Spleen (tissue), 11 donors: ENCODE data around the gene VPS4A. TPM values are rescaled to one million over a fixed set of nuclear protein-coding genes. Genes with fewer than 3 reads are reported as not detected.

ENCODE experiments used
- DNase-seq: peaks from one replicate; pipeline ENCODE4 v3.0.0-alpha.2; 2020
- H3K27ac ChIP-seq, 8 donors: fragments of 200-600 bp; sonication (generic) in 7 of 8; 1 replicate in 4 of 8; 2 replicates in 4 of 8; pipeline versions ENCODE4 v1.5.0 to v1.8.0; 2016 to 2021; ENCODE audit warnings: inconsistent platforms in 4 of 8, mild to moderate bottlenecking in 4 of 8, moderate library complexity in 1 of 8
- H3K27me3 ChIP-seq, 7 donors: fragments of 200-600 bp; sonication (generic) in 6 of 7; replicated peaks in 1 of 7; 1 replicate in 4 of 7; 2 replicates in 3 of 7; pipeline versions ENCODE4 v1.5.0 to v1.8.0; 2016 to 2021; ENCODE audit warnings: inconsistent platforms in 3 of 7, mild to moderate bottlenecking in 1 of 7
- H3K36me3 ChIP-seq, 6 donors: fragments of 200-600 bp; sonication (generic) in 5 of 6; 1 replicate in 4 of 6; 2 replicates in 2 of 6; pipeline versions ENCODE4 v1.5.0 to v1.8.0; 2016 to 2021; ENCODE audit warnings: inconsistent platforms in 2 of 6
- H3K4me1 ChIP-seq, 6 donors: fragments of 200-600 bp; sonication (generic) in 5 of 6; 1 replicate in 3 of 6; 2 replicates in 3 of 6; pipeline versions ENCODE4 v1.5.0 to v1.8.0; 2016 to 2021; ENCODE audit warnings: inconsistent platforms in 3 of 6
- H3K4me3 ChIP-seq, 8 donors: fragments of 200-600 bp; sonication (generic) in 7 of 8; 1 replicate in 4 of 8; 2 replicates in 4 of 8; pipeline versions ENCODE4 v1.5.0 to v1.8.0; 2016 to 2021; ENCODE audit warnings: inconsistent platforms in 4 of 8, mild to moderate bottlenecking in 4 of 8, moderate library complexity in 2 of 8
- H3K9me3 ChIP-seq, 8 donors: fragments of 200-600 bp; sonication (generic) in 7 of 8; 1 replicate in 4 of 8; 2 replicates in 4 of 8; pipeline versions ENCODE4 v1.5.0 to v1.8.0; 2016 to 2021; ENCODE audit warnings: inconsistent platforms in 4 of 8
- POLR2A ChIP-seq, 3 donors: fragments of 450-650 bp; IDR thresholded peaks; one replicate each; pipeline ENCODE4 v1.5.1; 2017; ENCODE audit warnings: antibody characterized with exemption in 3 of 3, mild to moderate bottlenecking in 1 of 3
- POLR2AphosphoS5 ChIP-seq, 3 donors: sonication (generic); formaldehyde crosslinking; IDR thresholded peaks; one replicate each; pipeline ENCODE4 v1.5.1; 2017; ENCODE audit warnings: antibody characterized with exemption in 3 of 3
- WGBS, 5 donors: extraction: QIAGEN DNeasy Blood & Tissue Kit in 3 of 5; methylation state at CpG; one replicate each; pipeline versions ENCODE4 v1.1.5 to v1.1.7; 2013 to 2018; 5-methylcytosine and 5-hydroxymethylcytosine counted together
- intact Hi-C: fragments of 100-400 bp; cut with DNase I; formaldehyde crosslinking; loops from one replicate; pipeline ENCODE4 v1.15.0; 2023; ENCODE audit warnings: low total_unique reads
- polyA plus RNA-seq, 3 donors: library from polyadenylated mRNA; stranded (reverse); fragments of 200-250 nt; gene quantifications; one replicate each; pipeline ENCODE4 v1.2.1, GENCODE V29; 2013
- total RNA-seq, 7 donors: library from RNA; depleted of rRNA in 3 of 7; stranded (reverse); fragments of >200 nt in 3 of 7; fragmentation: NEBNext Ultra II Directional in 4 of 7; extraction: Animal tissue kit (Norgen Biotek cat#: 25700) in 4 of 7; gene quantifications; one replicate each; pipeline versions ENCODE4 v1.1.0 to v1.2.1, GENCODE V29; 2016 to 2021
- TF ChIP-seq, protein P1 (sequence below), 11 experiments: fragments of 200-600 bp in 7 of 11; fragments of 450-650 bp in 4 of 11; sonication (generic) in 4 of 11; IDR thresholded peaks in 8 of 11; conservative IDR thresholded peaks in 3 of 11; 1 replicate in 7 of 11; 2 replicates in 4 of 11; pipeline versions ENCODE4 v1.4.0 to v1.8.0; 2016 to 2021; ENCODE audit warnings: antibody characterized with exemption in 11 of 11, inconsistent platforms in 4 of 11, mild to moderate bottlenecking in 1 of 11
- donor health status: healthy with polysubstance abuse.
- donor health status: DM: no; HTN: no; CAD: no; lungs with moderate emphysema.
- donor health status: DM: no; HTN: no; CAD: no.
- donor health status: Bipolar disorder and iron deficiency.
- donor health status: healthy.
- donor health status: DM: no; HTN: no; CAD: no.
- donor health status: DM: yes; HTN: yes; CAD: no.

VPS4A gene
- total and polyA plus RNA-seq, 10 donors, result 21.5 to 38.0 (median 32.5) TPM

DNA sequence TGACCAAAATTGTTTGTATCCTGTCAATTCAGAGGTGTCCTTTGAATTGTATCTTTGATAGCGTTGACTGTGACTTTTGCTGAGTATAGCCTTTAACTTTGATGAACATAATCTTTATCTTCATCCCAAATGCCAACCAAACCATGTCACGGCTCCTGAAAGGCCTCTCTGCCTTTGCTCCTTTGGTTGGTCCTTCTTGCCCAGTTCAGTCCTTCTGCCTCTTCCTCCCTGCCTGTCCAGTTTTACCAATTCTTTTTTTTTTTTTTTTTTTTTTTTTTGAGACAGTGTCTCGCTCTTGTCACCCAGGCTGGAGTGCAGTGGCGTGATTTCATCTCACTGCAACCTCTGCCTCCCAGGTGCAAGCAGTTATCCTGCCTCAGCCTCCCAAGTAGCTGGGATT, 12.9 kb upstream of the VPS4A start:
- no peak overlapping the region for H3K4me3 ChIP-seq
- intact Hi-C loops, result no loop called here
- WGBS, 5 donors, result 95 to 100% (median 99%) methylated on average over 4 of the region's 4 CpGs
- no peaks in the 10 kb centered on the region for H3K27me3 ChIP-seq
- peaks cover 0 to 72% (median 18%) of the 10 kb centered on the region in 6 donors for H3K36me3 ChIP-seq
- H3K9me3 ChIP-seq, result no peaks in the 10 kb centered on the region
- peak overlapping the region in 5 of 8 donors; percentile 20 to 78 (median 56) for H3K27ac ChIP-seq
- TF ChIP-seq POLR2AphosphoS5 (IDR thresholded peaks at IDR 0.05), result no peak
- TF ChIP-seq POLR2A (IDR thresholded peaks at IDR 0.05), result no peak
- TF ChIP-seq, protein P1, sequence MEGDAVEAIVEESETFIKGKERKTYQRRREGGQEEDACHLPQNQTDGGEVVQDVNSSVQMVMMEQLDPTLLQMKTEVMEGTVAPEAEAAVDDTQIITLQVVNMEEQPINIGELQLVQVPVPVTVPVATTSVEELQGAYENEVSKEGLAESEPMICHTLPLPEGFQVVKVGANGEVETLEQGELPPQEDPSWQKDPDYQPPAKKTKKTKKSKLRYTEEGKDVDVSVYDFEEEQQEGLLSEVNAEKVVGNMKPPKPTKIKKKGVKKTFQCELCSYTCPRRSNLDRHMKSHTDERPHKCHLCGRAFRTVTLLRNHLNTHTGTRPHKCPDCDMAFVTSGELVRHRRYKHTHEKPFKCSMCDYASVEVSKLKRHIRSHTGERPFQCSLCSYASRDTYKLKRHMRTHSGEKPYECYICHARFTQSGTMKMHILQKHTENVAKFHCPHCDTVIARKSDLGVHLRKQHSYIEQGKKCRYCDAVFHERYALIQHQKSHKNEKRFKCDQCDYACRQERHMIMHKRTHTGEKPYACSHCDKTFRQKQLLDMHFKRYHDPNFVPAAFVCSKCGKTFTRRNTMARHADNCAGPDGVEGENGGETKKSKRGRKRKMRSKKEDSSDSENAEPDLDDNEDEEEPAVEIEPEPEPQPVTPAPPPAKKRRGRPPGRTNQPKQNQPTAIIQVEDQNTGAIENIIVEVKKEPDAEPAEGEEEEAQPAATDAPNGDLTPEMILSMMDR (IDR thresholded peaks at IDR 0.05 in 8 of 11, conservative IDR thresholded peaks at IDR 0.05 in 3 of 11), result no peak
- peaks cover 0 to 29% (median 4%) of the 10 kb centered on the region in 6 donors for H3K4me1 ChIP-seq
- DNase-seq, result no peak

DNA sequence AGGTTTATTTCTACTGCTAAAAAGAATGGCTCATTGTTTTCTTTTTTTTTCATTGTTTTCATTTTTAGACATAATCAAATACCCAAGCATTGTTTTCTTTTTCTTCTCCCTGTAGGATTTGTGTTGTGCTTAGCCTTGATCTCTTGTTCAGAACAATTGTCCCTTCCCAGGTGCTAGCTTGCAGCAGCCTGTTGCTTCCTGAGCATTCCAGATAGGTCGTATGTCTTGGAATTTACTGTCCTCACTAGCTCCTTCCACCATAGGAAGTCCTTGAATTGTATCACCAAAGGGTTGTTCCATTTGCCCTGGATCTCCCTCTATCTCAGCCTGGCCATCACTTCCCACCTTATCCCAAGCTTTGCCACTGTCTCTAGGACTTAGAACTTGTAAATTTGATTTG, 10.0 kb upstream of the VPS4A start:
- TF ChIP-seq, protein P1 (IDR thresholded peaks at IDR 0.05 in 8 of 11, conservative IDR thresholded peaks at IDR 0.05 in 3 of 11), result no peak
- TF ChIP-seq POLR2AphosphoS5 (IDR thresholded peaks at IDR 0.05) (no peak), POLR2A (IDR thresholded peaks at IDR 0.05) (no peak)
- intact Hi-C loops, result no loop called here

DNA sequence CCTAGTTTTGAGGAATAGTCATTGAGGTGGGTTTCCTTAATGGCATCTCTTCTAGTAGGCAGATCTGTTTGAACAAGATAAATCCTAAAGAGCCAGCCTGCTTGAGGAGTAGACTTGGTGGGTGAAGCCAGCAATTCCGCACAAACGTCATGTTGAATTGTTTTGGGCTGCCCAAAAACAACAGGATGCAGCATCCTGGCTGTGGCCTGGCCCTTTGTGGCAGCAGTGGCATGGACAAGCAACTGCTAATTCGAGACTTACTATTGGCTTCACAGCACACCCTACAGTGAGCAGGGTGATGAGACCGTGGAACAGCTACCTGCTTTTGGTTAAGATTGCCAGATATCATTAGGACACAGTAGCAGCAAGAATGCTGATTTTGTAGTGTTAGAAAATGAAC, 9.3 kb upstream of the VPS4A start:
- 92 to 95% (median 93%) methylated on average over 4 of the region's 4 CpGs for WGBS, 5 donors
- no peak overlapping the region for H3K4me3 ChIP-seq
- DNase-seq, result no peak
- TF ChIP-seq, protein P1 (IDR thresholded peaks at IDR 0.05 in 8 of 11, conservative IDR thresholded peaks at IDR 0.05 in 3 of 11), result no peak
- no peak for TF ChIP-seq POLR2AphosphoS5 (IDR thresholded peaks at IDR 0.05)
- no peak for TF ChIP-seq POLR2A (IDR thresholded peaks at IDR 0.05)
- no peaks in the 10 kb centered on the region for H3K9me3 ChIP-seq
- H3K36me3 ChIP-seq, result peaks cover 0 to 67% (median 18%) of the 10 kb centered on the region in 6 donors
- H3K27ac ChIP-seq, result no peak overlapping the region
- intact Hi-C loops, result no loop called here
- H3K27me3 ChIP-seq, result no peaks in the 10 kb centered on the region
- peaks cover 0 to 29% (median 4%) of the 10 kb centered on the region in 6 donors for H3K4me1 ChIP-seq

More for the DNA sequence above, 10.0 kb upstream of the VPS4A start:
- H3K36me3 ChIP-seq, result peaks cover 0 to 67% (median 18%) of the 10 kb centered on the region in 6 donors
- DNase-seq, result no peak
- H3K27me3 ChIP-seq, result no peaks in the 10 kb centered on the region
- no peak overlapping the region for H3K4me3 ChIP-seq
- no peaks in the 10 kb centered on the region for H3K9me3 ChIP-seq
- 58 to 88% (median 71%) methylated on average over 1 of the region's 1 CpG for WGBS, 5 donors
- no peak overlapping the region for H3K27ac ChIP-seq
- peaks cover 0 to 29% (median 4%) of the 10 kb centered on the region in 6 donors for H3K4me1 ChIP-seq

DNA sequence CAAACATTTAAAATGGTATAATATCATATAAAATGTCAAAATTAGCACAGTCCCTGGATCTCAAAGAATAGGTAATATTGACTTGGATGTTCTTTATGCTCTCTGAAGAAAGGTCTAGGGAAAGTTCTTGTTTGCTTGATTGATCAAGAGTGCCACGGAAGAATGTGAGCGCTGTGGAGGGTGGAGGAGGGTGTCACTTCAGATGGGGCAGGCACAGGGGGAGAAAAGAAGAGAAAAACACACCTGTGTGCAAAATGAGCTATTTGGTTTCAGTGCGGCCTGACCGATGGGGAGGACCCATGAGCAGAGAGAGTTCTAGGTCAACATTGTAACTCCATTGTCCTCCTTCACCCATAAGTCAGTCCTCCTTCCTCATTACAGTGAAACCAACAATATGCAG, 8.8 kb upstream of the VPS4A start:
- Histone ChIP-seq H3K4me1 (peaks cover 0 to 29% (median 4%) of the 10 kb centered on the region in 6 donors), H3K27ac (no peak overlapping the region), H3K4me3 (no peak overlapping the region), H3K9me3 (no peaks in the 10 kb centered on the region), H3K36me3 (peaks cover 0 to 66% (median 18%) of the 10 kb centered on the region in 6 donors), H3K27me3 (no peaks in the 10 kb centered on the region)
- 88 to 98% (median 93%) methylated on average over 4 of the region's 4 CpGs for WGBS, 5 donors
- DNase-seq, result no peak
- intact Hi-C loops, result no loop called here
- TF ChIP-seq POLR2A (IDR thresholded peaks at IDR 0.05), result no peak
- TF ChIP-seq, protein P1 (IDR thresholded peaks at IDR 0.05 in 8 of 11, conservative IDR thresholded peaks at IDR 0.05 in 3 of 11), result no peak
- no peak for TF ChIP-seq POLR2AphosphoS5 (IDR thresholded peaks at IDR 0.05)
